Measurements from ENCODE around the gene PCDH9. TPM values are rescaled to one million over a fixed set of nuclear protein-coding genes. Genes with fewer than 3 reads are reported as not detected.

PCDH9 gene
- total and polyA plus RNA-seq, 7 donors, result under 0.01 to 15.7 (median 8.7) TPM; not detected in 1

DNA sequence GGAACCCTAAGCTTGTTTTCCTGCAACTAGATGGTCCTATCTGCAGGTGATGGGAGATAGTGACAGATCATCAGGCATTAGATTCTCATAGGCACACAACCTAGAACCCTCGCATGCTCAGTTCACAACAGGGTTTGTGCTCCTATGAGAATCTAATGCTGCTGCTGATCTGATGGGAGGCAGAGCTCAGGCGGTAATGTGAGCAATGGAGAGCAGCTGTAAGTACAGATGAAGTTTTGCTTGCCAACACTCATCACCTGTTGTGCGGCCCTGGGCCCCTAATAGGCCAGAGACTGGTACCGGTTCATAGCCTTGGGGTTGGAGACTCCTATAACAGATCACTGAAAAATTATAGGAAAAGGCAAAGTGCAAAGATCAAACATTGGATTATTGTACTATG, 267.2 kb downstream of the PCDH9 start:
- no peak overlapping the region for H3K4me3 ChIP-seq
- H3K27ac ChIP-seq, result no peak overlapping the region
- H3K9me3 ChIP-seq, result no peaks in the 10 kb centered on the region
- no peaks in the 10 kb centered on the region for H3K4me1 ChIP-seq
- WGBS, 2 donors, result 92 to 94% methylated on average over 4 of the region's 4 CpGs
- no peaks in the 10 kb centered on the region for H3K36me3 ChIP-seq
- TF ChIP-seq POLR2AphosphoS5 (IDR thresholded peaks at IDR 0.05) (no peak), CTCF (IDR thresholded peaks at IDR 0.05) (no peak), POLR2A (IDR thresholded peaks at IDR 0.05) (no peak), EP300 (IDR thresholded peaks at IDR 0.05) (no peak)
- no peak for DNase-seq
- H3K27me3 ChIP-seq, result no peaks in the 10 kb centered on the region
- intact Hi-C loops (cut with DNase I), result no loop called here

GRCh38 chr13:66958611-66959010, 271.5 kb downstream of the PCDH9 start:
- WGBS, 2 donors, result 45 to 49% methylated on average over 3 of the region's 3 CpGs
- DNase-seq, result no peak
- H3K9me3 ChIP-seq, result no peaks in the 10 kb centered on the region
- H3K4me1 ChIP-seq, result no peaks in the 10 kb centered on the region
- no peak for TF ChIP-seq POLR2A (IDR thresholded peaks at IDR 0.05)
- H3K4me3 ChIP-seq, result no peak overlapping the region
- H3K36me3 ChIP-seq, result no peaks in the 10 kb centered on the region
- intact Hi-C loops (cut with DNase I), result no loop called here
- no peak overlapping the region for H3K27ac ChIP-seq
- no peaks in the 10 kb centered on the region for H3K27me3 ChIP-seq

DNA sequence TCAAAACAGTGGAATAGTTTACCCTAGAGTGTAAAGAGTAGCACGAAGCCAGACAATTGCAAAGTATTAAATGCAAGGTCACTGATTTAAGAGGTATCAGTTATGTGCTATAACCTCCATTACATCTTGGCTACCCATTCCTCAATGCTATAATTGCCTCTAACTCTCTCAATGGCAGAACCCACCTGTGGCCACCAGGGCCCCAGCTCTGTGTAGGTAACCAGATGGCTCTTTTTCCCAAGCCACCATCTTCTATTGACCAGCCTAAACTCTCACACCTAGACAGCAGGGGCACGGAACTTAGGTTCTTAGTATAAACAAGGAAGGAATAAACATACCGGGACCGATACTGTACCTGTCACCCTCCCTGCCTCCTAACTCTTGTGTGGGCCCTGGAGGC, 277.6 kb downstream of the PCDH9 start:
- DNase-seq, result no peak
- intact Hi-C loops (cut with DNase I), result no loop called here
- 84 to 86% methylated on average over 4 of the region's 4 CpGs for WGBS, 2 donors
- H3K4me3 ChIP-seq, result no peak overlapping the region
- no peak overlapping the region for H3K27ac ChIP-seq
- no peaks in the 10 kb centered on the region for H3K4me1 ChIP-seq
- H3K27me3 ChIP-seq, result no peaks in the 10 kb centered on the region
- TF ChIP-seq CTCF (IDR thresholded peaks at IDR 0.05), result no peak
- TF ChIP-seq POLR2A (IDR thresholded peaks at IDR 0.05), result no peak
- TF ChIP-seq EP300 (IDR thresholded peaks at IDR 0.05), result no peak
- no peak for TF ChIP-seq POLR2AphosphoS5 (IDR thresholded peaks at IDR 0.05)
- H3K36me3 ChIP-seq, result no peaks in the 10 kb centered on the region
- no peaks in the 10 kb centered on the region for H3K9me3 ChIP-seq

DNA sequence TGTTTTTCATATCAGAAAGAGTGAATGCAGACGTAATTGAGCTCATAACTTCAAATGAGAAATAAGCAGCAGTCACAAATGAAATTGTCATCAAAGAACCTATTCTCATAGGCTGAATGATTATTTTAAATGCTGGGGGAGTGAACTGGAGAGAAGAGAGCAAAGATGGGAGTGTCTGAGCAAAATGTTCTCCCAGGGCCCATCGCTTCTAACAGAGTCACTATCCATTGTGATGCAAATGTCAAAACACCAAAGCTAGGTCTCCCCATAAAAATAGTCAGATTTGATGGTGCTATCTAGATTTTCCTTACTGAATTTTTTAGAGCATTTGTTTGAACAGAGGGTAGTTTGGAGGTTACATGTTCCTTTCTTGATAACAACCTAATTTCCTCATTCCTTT, 278.7 kb downstream of the PCDH9 start:
- WGBS, 2 donors, result 67 to 84% methylated on average over 2 of the region's 2 CpGs
- TF ChIP-seq EP300 (IDR thresholded peaks at IDR 0.05) (no peak), POLR2A (IDR thresholded peaks at IDR 0.05) (no peak), CTCF (IDR thresholded peaks at IDR 0.05) (no peak), POLR2AphosphoS5 (IDR thresholded peaks at IDR 0.05) (no peak)
- intact Hi-C loops (cut with DNase I), result no loop called here
- H3K4me1 ChIP-seq, result no peaks in the 10 kb centered on the region
- H3K27ac ChIP-seq, result no peak overlapping the region
- DNase-seq, result no peak
- H3K27me3 ChIP-seq, result no peaks in the 10 kb centered on the region
- no peaks in the 10 kb centered on the region for H3K36me3 ChIP-seq
- H3K4me3 ChIP-seq, result no peak overlapping the region
- no peaks in the 10 kb centered on the region for H3K9me3 ChIP-seq

- Histone ChIP-seq H3K9me3 (no peaks in the 10 kb centered on the region), H3K36me3 (no peaks in the 10 kb centered on the region), H3K27ac (no peak overlapping the region), H3K4me1 (no peaks in the 10 kb centered on the region), H3K4me3 (no peak overlapping the region), H3K27me3 (no peaks in the 10 kb centered on the region)
- TF ChIP-seq CTCF (IDR thresholded peaks at IDR 0.05) (no peak), EP300 (IDR thresholded peaks at IDR 0.05) (no peak), POLR2AphosphoS5 (IDR thresholded peaks at IDR 0.05) (no peak), POLR2A (IDR thresholded peaks at IDR 0.05) (no peak)
- DNase-seq, result no peak
- intact Hi-C loops (cut with DNase I), result no loop called here
These were observed 279.5 kb downstream of the PCDH9 start for GRCh38 chr13:66950666-66951065.
